CD4-positive, alpha-beta T cell treated with Interleukin-1 beta for 1 hour (primary cell): ENCODE measurements around the gene CCDC87.
"Not testable (repeated sequence)": the region's sequence is repeated elsewhere in the genome, so short reads cannot be mapped to it uniquely, and the experiment has no call there.

ENCODE experiments used
- DNase-seq, 2 donors: peaks; one replicate each; pipeline ENCODE4 v3.0.0-alpha.2; 2020 to 2022

The CCDC87 gene

GRCh38 chr11:66592457-66593302, at the start of gene CCDC87, which contains the start of gene CCS:
Gene CCDC87, minus strand, starts transcription at chr11:66593063. Its CDS starts 48 bp downstream, at chr11:66593015.
Gene CCS, plus strand, starts transcription at chr11:66593185. Its CDS starts 77 bp downstream, at chr11:66593262.
- DNase-seq = peak; percentile 99

GRCh38 chr11:66641834-66642233, 49.0 kb upstream of the CCDC87 start:
- DNase-seq = no peak

GRCh38 chr11:66639814-66640340, 47.0 kb upstream of the CCDC87 start:
- DNase-seq = not testable (repeated sequence)

GRCh38 chr11:66639066-66639813, 46.4 kb upstream of the CCDC87 start:
- DNase-seq = peak; percentile 21 to 57

- DNase-seq = peak; percentile 98 to 99
Measured at GRCh38 chr11:66638177-66639065, 45.6 kb upstream of the CCDC87 start, which contains the start of gene RBM4. Gene RBM4, plus strand, starts transcription at chr11:66638703. Its CDS starts 1,009 bp downstream, at chr11:66639712.

- DNase-seq = no peak
Measured at GRCh38 chr11:66637557-66638176, 44.8 kb upstream of the CCDC87 start.

- DNase-seq = no peak
Measured at GRCh38 chr11:66636411-66636810, 43.5 kb upstream of the CCDC87 start.

GRCh38 chr11:66632952-66633351, 40.1 kb upstream of the CCDC87 start:
- DNase-seq = no peak

GRCh38 chr11:66631883-66632282, 39.0 kb upstream of the CCDC87 start:
- no peak for DNase-seq

- no peak for DNase-seq
Measured at GRCh38 chr11:66629356-66629755, 36.5 kb upstream of the CCDC87 start.

GRCh38 chr11:66628061-66628603, 35.3 kb upstream of the CCDC87 start:
- no peak for DNase-seq

GRCh38 chr11:66626926-66627325, 34.1 kb upstream of the CCDC87 start:
- no peak for DNase-seq

- no peak for DNase-seq
Measured at GRCh38 chr11:66626382-66626781, 33.5 kb upstream of the CCDC87 start.

GRCh38 chr11:66625752-66626149, 32.9 kb upstream of the CCDC87 start:
- no peak for DNase-seq

- DNase-seq = no peak
Measured at GRCh38 chr11:66625041-66625751, 32.3 kb upstream of the CCDC87 start.

- DNase-seq = no peak
Measured at GRCh38 chr11:66624450-66624849, 31.6 kb upstream of the CCDC87 start.

- peak; percentile 61 to 83 for DNase-seq
Measured at GRCh38 chr11:66619080-66619554, 26.3 kb upstream of the CCDC87 start.

GRCh38 chr11:66617155-66617834, 24.4 kb upstream of the CCDC87 start:
- DNase-seq = peak; percentile 27 to 62

- DNase-seq = peak; percentile 99
Measured at GRCh38 chr11:66616379-66617154, 23.7 kb upstream of the CCDC87 start, which contains the start of gene RBM14. Gene RBM14, plus strand, starts transcription at chr11:66616630. Its CDS starts 91 bp downstream, at chr11:66616721.
